Psoas muscle (tissue), 8 donors: ENCODE measurements around the gene MUC2. TPM values are rescaled to one million over a fixed set of nuclear protein-coding genes. Genes with fewer than 3 reads are reported as not detected.

Experiments
- ATAC-seq, 4 donors: fragments of 200-7000 bp; cut with Tn5 transposase; one replicate each; pipeline ENCODE4 v1.9.1; 2020; ENCODE audit warnings: moderate library complexity in 3 of 4, mild to moderate bottlenecking in 2 of 4
- DNase-seq, 2 donors: peaks; one replicate each; pipeline ENCODE4 v3.0.0-alpha.2; 2020
- H3K27ac ChIP-seq: fragments of 200-600 bp; one replicate; pipeline ENCODE4 v1.8.0; 2022
- H3K27me3 ChIP-seq, 3 donors: fragments of 200-600 bp in 1 of 3; one replicate each; pipeline versions ENCODE4 v1.6.1 to v1.8.0; 2013 to 2022; ENCODE audit warnings: low read length in 2 of 3, mild to moderate bottlenecking in 2 of 3, moderate library complexity in 1 of 3; ENCODE audit not compliant: insufficient read depth in 3 of 3
- H3K36me3 ChIP-seq, 2 donors: fragments of 200-600 bp in 1 of 2; one replicate each; pipeline versions ENCODE4 v1.6.1 to v1.8.0; 2013 to 2022; ENCODE audit warnings: low read depth in 1 of 2, mild to moderate bottlenecking in 1 of 2, moderate library complexity in 1 of 2; ENCODE audit not compliant: insufficient read depth in 1 of 2
- H3K4me1 ChIP-seq: fragments of 200-600 bp; one replicate; pipeline ENCODE4 v1.8.0; 2022
- H3K4me3 ChIP-seq: fragments of 200-600 bp; one replicate; pipeline ENCODE4 v1.8.0; 2022; ENCODE audit warnings: mild to moderate bottlenecking
- H3K9me3 ChIP-seq: fragments of 200-600 bp; one replicate; pipeline ENCODE4 v1.8.0; 2022
- WGBS, 3 donors: extraction: QIAGEN DNeasy Blood & Tissue Kit; methylation state at CpG; one replicate each; pipeline versions ENCODE4 v1.1.6 to v1.1.7; 2013; 5-methylcytosine and 5-hydroxymethylcytosine counted together
- intact Hi-C, 2 donors: fragments of 100-400 bp; cut with DNase I; formaldehyde crosslinking; loops; one replicate each; pipeline versions ENCODE4 v1.11.0 to v1.14.2; 2022
- polyA plus RNA-seq, 3 donors: library from polyadenylated mRNA; stranded (reverse); fragments of 200-250 nt; gene quantifications; one replicate each; pipeline ENCODE4 v1.2.3, GENCODE V29; 2013
- total RNA-seq, 4 donors: library from RNA; stranded (reverse); fragmentation: NEBNext Ultra II Directional in 2 of 4; extraction: Animal tissue kit (Norgen Biotek cat#: 25700) in 2 of 4; gene quantifications; one replicate each; pipeline versions ENCODE4 v1.2.1 to v1.2.4, GENCODE V29; 2021 to 2023
- TF ChIP-seq, protein P1 (sequence below): fragments of 200-600 bp; IDR thresholded peaks from one replicate; pipeline ENCODE4 v1.8.0; 2022; ENCODE audit warnings: antibody characterized with exemption
- donor health status: healthy with polysubstance abuse.
- donor health status: DM: no; HTN: no; CAD: no; lungs with moderate emphysema.
- donor health status: Bipolar disorder and iron deficiency.
- donor health status: healthy.
- donor health status: DM: yes; HTN: yes; CAD: no.
- donor health status: DM: no; HTN: no; CAD: no.
- donor health status: DM: no; HTN: no; CAD: no.
- donor health status: DM: yes; HTN: yes; CAD: no.

MUC2 gene
- total and polyA plus RNA-seq, 7 donors = under 0.01 to 0.44 (median 0.02) TPM; not detected in 2

DNA sequence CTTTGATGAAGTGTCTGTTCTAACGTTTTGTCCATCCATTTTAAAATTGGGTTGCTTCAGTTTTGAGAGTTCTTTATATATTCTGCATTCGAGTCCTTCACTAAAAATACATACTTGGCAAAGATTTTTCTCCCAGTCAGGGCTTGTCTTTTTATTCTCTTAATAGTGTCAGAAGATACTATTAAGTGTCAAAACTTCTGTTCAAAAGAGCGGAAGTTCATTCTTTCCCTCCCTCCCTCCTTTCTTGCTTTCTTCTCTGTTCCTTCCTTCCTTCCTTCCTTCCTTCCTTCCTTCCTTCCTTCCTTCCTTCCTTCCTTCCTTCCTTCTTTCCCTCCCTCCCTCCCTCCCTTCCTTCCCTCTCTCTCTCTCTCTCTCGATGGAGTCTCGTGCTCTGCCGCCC lies 30.5 kb upstream of the MUC2 start:
- peaks cover 0 to 8% (median 4%) of the 10 kb centered on the region in 3 donors for H3K27me3 ChIP-seq
- no peaks in the 10 kb centered on the region for H3K9me3 ChIP-seq
- WGBS, 3 donors = 64 to 68% (median 67%) methylated on average over 4 to 6 of the region's 6 CpGs
- ATAC-seq (no peak), DNase-seq (no peak)
- intact Hi-C loops = no loop called here
- no peak overlapping the region for H3K4me3 ChIP-seq
- H3K36me3 ChIP-seq = no peaks in the 10 kb centered on the region
- no peaks in the 10 kb centered on the region for H3K4me1 ChIP-seq
- H3K27ac ChIP-seq = no peak overlapping the region
- TF ChIP-seq, protein P1, sequence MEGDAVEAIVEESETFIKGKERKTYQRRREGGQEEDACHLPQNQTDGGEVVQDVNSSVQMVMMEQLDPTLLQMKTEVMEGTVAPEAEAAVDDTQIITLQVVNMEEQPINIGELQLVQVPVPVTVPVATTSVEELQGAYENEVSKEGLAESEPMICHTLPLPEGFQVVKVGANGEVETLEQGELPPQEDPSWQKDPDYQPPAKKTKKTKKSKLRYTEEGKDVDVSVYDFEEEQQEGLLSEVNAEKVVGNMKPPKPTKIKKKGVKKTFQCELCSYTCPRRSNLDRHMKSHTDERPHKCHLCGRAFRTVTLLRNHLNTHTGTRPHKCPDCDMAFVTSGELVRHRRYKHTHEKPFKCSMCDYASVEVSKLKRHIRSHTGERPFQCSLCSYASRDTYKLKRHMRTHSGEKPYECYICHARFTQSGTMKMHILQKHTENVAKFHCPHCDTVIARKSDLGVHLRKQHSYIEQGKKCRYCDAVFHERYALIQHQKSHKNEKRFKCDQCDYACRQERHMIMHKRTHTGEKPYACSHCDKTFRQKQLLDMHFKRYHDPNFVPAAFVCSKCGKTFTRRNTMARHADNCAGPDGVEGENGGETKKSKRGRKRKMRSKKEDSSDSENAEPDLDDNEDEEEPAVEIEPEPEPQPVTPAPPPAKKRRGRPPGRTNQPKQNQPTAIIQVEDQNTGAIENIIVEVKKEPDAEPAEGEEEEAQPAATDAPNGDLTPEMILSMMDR = no peak

DNA sequence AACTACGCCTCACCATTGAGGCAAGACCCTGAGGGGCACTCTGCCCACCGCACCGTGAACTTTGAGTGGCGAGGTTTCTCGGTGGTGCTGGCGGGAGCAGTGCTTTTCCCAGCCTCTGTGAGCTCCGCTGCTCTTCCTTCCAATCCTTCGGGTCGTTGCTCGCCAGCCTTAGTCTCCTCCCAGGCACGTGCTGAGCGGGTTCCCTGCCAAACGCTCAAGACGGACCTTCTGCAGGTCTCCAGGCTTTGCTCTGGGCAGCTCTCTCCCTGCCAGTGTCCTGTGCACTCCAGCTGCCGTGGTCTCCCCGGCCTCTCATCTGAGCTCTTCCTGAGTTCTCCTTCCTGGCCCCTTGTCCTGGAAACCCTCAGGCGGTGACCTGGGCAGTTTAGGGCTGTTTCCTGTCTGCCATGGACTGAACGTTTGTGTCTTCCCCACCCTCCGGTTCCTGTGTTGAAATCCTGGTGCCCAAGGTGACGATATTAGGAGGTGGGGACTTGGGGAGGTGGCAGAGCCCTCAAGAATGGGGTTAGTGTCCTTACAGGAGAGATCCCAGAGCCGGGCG lies 27.0 kb upstream of the MUC2 start:
- no peaks in the 10 kb centered on the region for H3K9me3 ChIP-seq
- no peak overlapping the region for H3K27ac ChIP-seq
- no peak overlapping the region for H3K4me3 ChIP-seq
- no peaks in the 10 kb centered on the region for H3K4me1 ChIP-seq
- H3K27me3 ChIP-seq = peaks cover 0 to 16% (median 9%) of the 10 kb centered on the region in 3 donors
- intact Hi-C loops = no loop called here
- WGBS, 3 donors = 50 to 59% (median 51%) methylated on average over 22 of the region's 22 CpGs
- H3K36me3 ChIP-seq = no peaks in the 10 kb centered on the region
- DNase-seq (peak in 1 of 2 donors; percentile 42), ATAC-seq (no peak)
- TF ChIP-seq, protein P1 = no peak

DNA sequence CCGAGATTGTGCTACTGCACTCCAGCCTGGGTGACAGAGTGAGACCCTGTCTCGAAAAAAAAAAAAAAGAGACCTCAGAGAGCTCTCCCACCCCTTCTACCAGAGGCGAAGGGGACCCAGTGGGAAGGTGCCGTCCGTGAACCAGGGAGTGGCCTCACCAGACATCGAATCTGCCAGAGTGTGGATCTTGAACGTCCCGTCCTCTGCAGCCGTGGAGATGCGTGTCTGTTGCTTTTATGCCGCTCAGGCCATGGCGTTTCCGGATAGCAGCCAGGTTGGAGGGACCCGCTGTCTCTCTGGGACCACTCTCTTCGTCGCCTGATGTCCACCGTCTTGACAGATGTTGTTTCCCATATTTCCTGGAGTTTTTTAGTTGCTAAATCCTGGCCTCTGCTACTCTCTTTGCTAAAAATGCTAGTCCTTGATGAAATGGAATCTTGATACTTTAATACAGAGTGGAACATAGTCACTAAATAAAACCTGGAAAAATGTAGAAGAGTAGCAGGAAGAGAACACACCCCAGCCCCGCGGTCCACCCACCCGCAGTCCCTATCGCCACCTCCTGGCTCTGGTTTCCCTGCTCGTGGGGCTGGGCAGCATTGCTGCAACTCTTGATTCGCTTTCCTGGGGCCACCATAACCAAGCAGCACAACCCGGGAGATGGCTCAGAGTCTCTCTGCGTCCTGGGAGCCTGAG lies 26.2 kb upstream of the MUC2 start:
- WGBS, 3 donors = 56 to 75% (median 72%) methylated on average over 25 of the region's 25 CpGs
- peaks cover 0 to 16% (median 13%) of the 10 kb centered on the region in 3 donors for H3K27me3 ChIP-seq
- H3K36me3 ChIP-seq = no peaks in the 10 kb centered on the region
- DNase-seq (peak in 1 of 2 donors; percentile 6), ATAC-seq (no peak)
- no peaks in the 10 kb centered on the region for H3K9me3 ChIP-seq
- H3K4me3 ChIP-seq = no peak overlapping the region
- TF ChIP-seq, protein P1 = no peak
- intact Hi-C loops = no loop called here
- H3K4me1 ChIP-seq = no peaks in the 10 kb centered on the region
- H3K27ac ChIP-seq = no peak overlapping the region

DNA sequence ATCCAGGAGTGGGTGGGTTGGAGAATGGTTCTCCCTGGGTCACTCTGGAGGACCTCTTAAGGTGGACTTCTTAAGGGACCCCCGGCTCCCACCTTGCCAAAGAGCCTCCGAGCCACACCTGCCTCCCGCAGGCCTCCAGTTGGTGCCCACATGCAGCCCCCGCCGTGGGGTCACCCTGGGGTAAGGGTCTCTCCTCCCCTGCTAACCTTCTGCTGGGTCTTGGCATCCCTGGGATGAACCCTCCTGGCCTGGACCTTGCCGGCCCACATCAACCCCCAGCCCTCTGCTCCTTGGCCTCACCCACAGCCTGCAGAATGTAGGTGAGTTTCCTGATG lies 25.6 kb upstream of the MUC2 start:
- Histone ChIP-seq H3K4me3 (no peak overlapping the region), H3K27ac (no peak overlapping the region), H3K4me1 (no peaks in the 10 kb centered on the region), H3K9me3 (no peaks in the 10 kb centered on the region), H3K36me3 (no peaks in the 10 kb centered on the region), H3K27me3 (peaks cover 0 to 18% (median 16%) of the 10 kb centered on the region in 3 donors)
- ATAC-seq (no peak), DNase-seq (peak; percentile 9 to 24)
- TF ChIP-seq, protein P1 = no peak
- intact Hi-C loops = no loop called here
- WGBS, 3 donors = 74 to 94% (median 88%) methylated on average over 5 to 6 of the region's 6 CpGs
